GM21381 (cell line): ENCODE data around the gene CLEC16A.
A peak's percentile ranks its signal among the peaks of the same experiment; 100 is the strongest.
"Not testable (repeated sequence)": the region's sequence is repeated elsewhere in the genome, so short reads cannot be mapped to it uniquely, and the experiment has no call there.

ENCODE experiments used
- ATAC-seq: cut with Tn5 transposase; IDR thresholded peaks from one replicate; pipeline ENCODE4 v1.9.1; 2021; ENCODE audit warnings: mild to moderate bottlenecking, moderate library complexity; ENCODE audit not compliant: unreplicated experiment

The CLEC16A gene

GRCh38 chr16:11092788-11093571, 148.6 kb downstream of the CLEC16A start:
- no peak for ATAC-seq

DNA sequence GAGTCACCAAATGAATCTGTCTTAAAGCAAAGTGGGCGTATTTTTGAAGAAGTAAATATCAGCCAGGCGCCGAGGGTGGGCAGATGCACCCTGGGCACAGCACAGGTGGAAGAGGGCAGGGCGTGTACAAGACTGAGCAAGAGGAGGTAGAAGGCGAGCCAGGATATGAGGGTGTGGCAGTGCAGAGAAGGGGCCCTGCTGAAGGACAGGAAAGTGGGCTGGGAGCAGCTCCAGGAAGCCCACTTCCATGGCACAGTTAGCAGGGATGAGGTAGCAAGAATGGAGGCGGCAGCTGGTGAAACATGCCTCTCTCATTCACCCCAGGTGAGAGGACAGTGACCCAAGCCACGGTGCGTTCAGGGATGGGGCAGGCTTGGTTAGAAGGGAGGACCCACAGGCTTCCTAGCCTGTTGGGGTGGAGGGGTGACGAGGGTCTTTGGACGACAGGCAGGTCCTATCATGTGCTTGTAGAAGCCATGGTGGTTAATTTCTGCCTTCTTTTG, 149.3 kb downstream of the CLEC16A start:
- ATAC-seq = peak; percentile 5

DNA sequence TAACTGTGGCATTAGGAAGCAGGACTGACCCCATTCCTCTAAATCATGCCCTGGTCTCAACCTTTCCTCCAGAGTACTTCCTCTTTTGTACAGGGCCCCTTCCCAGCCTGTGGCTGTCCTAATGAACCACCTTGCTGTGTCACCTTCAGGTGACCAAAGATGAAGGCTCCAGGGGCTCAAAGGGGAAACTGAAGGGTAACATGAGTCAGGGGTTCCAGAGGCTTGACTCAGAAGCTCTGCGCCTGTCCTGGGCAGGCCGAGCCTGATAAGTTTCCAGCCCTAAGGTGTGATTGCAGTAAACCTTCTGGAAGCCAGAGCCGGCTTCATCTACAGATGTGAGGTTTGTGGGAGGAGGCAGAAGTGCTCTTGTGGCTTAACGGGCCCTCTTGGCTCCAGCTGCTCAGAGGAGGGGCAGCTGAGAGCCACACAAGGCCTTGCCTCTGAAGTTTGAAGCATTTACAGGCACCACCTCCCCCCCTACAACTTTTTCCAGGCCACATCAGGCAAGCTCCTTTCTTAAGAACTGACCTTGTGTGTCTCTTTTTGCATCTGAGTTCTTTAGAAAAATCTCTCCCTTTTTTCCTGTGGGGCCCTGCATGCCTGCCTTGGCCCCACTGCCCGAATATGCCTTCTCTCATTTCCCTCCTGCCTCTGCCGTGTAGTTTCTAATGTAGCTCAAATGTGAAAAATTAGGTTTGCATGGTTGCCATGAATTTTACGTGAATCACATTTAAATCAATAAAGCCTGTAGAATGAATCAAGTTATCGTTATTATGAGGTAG, 149.9 kb downstream of the CLEC16A start:
- ATAC-seq = peak; percentile 75

DNA sequence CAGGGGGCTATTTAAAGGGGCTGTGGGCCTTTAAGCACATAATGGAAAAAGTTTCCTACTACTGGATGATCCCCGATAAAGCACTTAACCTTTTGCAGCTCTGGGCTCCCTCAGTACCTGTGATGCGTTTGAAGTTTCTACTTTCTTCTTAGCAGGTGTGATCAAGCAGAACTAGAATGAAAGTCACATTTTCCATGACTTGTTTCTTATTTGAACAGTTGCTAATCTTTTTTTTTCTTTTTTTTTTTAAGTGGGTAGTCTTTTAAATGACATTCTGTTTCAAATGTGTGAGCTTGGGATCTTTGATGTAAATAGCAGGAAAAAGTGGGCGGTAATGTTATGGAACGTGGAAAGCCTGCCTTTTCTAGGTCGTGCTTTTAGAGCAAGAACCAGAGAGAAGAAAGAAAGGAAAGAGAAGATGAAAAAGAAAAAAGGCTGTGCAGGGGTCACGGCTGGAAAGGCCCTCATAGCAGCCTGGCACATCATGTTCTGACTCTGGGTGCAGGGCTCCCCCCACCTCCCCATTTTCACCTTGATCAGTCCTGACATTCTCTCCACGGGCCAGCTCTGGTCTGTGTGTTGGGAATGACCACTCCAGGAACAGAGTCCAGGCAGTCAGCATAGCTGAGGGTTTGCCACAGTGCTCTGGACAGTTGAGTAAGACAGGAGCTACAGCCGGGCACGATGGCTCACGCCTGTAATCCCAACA, 150.6 kb downstream of the CLEC16A start:
- ATAC-seq = no peak

- ATAC-seq = no peak
These were observed 151.6 kb downstream of the CLEC16A start for GRCh38 chr16:11095935-11096334.

DNA sequence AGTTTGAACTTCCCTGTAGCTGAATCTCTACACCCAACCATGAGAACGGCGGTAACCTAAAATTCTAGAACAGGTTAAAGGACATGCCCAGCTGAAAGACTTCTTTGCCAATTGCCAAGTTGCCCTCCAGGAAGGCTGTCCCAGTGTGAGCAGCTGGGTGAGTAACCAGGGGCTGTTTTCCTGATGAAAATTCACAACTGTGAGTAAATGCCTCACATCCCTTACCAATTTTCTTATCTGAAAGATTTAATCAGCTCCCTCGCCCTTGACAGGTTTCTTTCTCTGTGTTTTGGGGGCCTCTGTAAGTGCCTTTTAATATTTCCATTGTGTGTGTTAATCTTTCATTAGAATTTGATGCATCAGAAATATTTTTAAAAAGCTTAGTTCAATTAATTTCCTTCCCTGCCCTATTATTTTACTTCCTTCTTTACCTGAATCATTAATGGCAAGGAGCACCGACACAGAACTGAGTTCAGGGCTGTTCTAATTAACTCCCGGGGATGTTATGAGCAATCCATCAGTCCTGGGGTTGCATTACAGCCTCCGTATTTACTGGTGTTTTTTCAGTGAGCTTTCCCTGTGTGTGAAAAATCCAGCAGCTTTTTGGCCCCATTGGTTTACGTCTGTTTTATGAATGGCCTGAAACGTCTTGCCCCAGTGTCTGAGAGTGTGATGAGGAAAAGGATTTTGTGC, 152.9 kb downstream of the CLEC16A start:
- ATAC-seq = no peak

DNA sequence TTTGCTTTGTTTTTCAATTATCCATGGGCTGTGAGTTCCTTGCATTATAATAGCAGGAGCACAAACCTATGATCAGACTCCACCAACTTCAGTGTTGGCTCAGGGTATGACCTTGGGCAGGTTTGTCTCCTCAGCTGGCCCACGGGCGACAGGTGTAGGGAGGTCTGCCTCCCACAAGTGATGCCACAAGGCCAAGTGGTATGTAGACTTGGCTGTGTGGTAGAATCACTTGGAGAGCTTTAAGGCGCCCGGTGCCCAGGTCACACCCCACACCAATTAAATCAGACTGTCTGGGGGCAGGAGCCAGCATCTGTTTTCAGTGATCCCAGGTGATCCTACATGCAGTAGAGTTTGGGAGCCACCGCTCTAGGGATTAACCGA, 153.4 kb downstream of the CLEC16A start:
- ATAC-seq = no peak

GRCh38 chr16:11098601-11099390, 154.4 kb downstream of the CLEC16A start:
- no peak for ATAC-seq

DNA sequence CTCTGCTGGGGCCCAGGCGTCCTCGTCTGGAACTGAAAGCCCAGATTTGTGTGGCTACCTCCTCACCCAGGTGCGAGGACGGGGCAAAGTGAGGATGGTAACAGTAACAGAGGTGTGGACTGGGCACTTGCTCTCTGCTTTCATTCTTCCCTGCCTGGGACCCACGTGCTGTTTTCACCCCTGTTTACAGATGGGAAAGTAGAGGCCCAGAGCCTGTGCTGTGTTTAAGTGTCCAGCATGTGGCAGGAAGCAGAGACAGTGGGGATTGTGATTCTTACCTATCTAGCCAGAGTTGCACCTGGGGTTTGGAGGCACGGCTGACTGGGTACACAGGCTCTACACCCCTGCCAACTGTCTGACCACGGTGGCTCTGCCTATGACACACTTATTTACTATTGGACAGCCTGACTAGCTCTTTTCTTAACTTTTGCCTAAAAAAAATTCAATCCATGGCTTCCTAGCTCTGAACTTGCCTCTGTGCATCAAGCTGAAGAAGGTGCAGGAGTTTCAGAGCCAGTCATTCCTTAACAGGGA, 155.4 kb downstream of the CLEC16A start:
- no peak for ATAC-seq

DNA sequence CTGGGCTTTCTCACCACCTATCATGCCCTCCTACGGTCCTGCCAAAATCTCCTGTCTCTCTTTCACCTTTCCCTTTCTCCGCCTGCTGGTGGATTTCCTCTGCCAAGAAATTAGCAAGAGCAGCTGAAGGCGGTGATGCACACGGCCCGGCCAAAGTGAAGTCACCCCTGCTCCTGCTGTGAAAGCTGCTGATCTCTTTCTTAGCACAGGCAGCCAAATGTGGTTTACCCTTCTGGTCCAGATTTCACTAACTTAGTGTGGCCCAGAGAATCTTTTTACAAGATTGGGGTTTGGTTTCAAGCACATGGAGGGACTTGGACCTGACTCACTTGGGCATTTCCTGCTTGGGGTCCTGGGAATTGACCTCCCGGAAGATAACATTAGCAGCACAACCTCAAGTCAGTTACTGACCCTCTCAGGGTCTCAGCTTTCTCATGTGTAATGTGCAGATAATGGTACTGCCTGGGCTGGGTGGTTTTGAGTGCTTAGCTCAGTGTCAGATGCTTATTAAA, 155.9 kb downstream of the CLEC16A start:
- ATAC-seq = peak; percentile 41

DNA sequence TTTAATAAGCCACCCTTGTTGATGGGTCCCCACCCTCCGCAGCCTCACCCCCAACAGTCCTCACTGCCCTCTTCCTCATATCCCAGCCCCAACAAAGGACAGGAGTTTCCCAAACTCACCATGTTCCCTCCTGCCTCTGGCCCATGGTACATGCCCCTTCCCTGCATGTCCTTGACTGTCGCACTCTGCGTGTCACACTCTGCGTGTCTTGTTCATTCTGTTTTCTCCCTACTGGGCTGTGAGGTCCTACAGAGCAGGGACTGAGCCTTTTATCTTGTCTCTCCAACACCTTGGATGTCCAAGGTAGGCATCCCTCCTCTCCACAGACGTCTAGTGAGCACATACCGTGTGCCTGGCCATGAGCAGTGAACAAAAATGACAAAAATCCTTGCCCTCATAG, 156.9 kb downstream of the CLEC16A start:
- ATAC-seq = no peak

DNA sequence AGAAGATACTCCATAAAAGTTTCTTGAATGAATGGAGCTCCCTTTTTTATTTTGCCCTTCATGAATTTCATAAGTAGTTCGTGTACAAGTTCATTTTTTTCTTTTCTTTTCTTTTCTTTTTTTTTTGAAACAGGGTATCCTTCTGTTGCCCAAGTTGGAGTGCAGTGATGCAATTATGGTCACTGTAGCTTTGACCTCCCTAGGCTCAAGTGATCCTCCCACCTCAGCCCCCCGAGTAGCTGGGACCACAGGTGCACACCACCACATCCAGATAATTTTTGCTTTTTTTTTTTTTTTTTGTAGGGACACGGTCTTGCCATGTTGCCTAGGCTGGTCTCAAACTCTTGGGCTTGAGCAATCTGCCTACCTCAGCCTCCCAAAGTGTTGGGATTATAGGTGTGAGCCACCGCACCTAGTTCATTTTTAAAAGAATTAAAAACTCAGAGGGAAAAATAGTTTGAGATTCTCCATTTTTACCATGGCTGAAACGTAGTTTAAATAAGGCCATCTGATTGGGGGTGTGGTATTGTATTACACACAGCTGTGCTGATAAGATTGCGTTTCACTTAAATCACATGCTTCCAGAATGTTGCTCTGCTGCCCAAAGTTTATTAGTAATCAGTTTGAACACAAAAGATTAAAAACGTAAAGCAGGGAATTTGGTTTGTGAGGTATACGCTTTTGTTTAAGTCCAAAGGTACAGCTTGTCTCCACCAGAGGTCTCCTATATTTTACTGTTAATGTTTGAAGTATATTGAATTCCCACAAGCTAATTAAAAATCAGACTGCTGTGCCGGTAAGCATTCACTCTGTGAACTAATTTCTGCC, 157.5 kb downstream of the CLEC16A start:
- ATAC-seq = no peak

DNA sequence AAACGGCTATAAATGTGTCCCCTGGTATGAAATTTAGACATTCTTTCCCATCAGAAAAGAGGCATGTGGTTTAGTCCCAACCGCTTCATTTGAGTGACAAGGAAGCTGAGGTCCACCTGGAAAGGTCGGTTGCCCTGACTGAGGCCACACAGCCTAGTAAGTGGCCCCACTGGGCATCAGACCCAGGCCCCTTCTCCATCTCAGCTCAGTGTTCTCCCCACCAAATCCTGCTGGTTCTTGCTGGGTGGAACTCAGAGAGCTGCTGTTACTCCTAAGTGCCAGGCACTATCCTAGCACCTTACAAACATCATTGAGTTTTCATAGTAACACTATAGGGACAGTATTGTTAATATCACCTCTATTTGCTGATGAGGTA, 158.1 kb downstream of the CLEC16A start:
- ATAC-seq = no peak

GRCh38 chr16:11103301-11103700, 158.9 kb downstream of the CLEC16A start:
- ATAC-seq = not testable (repeated sequence)

DNA sequence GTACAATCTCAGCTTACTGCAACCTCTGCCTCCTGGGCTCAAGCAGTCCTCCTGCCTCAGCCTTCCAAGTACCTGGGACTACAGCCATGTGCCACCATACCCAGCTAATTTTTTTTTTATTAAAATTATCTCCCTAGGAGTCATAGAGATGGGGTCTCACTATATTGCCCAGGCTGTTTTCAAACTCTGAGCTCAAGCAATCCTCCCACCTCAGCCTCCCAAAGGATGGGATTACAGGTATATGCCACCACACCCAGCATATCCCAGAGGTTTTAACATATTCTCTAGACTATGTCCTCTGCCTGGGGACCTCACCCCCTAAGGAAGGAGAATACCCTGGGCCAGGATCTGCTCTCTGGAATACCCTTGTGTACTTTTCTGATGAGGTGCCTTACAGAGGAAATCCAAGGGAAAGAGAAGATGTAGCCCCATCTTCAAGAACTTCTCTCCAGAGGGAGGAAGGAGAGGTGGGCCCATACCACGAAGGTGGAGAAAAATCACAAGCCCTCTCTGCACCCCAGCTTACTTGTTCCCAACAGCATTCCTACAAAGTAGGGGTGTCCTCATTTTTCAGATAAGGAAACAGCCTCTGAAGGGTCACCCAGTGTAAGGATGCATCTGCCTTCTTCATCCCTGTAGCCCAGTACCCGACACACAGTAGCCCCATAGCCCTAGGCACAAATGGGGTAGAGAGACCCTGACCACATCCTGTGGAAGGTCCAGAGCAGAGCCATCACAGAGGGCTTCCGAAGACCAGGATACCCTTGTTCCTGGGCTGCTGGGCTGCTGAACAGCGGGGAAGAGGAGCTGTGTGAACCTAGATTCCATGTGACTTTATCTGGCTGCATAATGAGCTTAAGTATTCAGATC, 160.0 kb downstream of the CLEC16A start:
- ATAC-seq = peak; percentile 16

DNA sequence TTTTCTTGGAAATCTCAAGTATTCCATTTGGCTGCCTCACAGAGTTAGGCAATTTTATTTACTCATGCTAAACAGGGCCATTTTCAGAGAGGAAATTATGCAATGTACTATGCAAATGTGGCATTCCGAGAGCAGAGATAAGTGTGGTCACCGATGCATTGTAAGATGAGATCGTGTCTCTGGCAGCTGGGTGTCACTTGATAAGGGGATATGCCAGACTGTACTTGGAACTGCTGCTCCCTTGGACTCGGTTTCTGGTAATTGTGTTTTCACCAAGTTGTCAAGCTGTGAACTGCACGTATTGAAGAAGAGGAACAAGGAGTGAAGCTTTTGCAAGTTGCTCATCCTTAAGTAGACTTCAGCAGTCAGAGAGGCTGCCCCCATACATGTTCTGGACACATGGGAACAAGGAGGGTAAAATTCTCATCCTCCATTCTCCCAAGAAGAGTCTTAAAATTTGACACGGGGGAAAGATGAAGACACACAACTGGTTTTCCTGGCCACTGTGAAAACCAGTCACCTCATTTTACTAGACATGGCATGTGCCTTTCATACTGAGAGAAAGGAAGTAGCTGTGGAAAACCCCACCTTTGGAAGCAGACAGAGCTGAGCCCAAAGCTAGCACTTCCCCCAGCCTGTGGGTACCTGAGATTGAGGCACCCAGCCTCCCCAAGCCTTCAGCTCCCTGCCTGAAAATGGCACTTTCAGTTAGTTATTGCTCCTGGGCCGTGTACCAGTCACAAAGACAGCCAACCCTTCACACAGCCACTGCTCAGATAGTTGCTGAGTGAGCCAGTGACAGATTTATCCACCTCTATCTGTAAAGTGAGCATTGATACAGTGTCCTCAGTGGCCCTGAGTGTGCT, 160.9 kb downstream of the CLEC16A start:
- peak; percentile 66 for ATAC-seq

GRCh38 chr16:11106726-11107125, 162.4 kb downstream of the CLEC16A start:
- ATAC-seq = no peak
